Ovary (tissue), 9 donors: ENCODE measurements around the gene SEMA4C. TPM values are rescaled to one million over a fixed set of nuclear protein-coding genes. Genes with fewer than 3 reads are reported as not detected.

Experiments
- DNase-seq, 5 donors: peaks; one replicate each; pipeline ENCODE4 v3.0.0-alpha.2; 2019 to 2020
- H3K27ac ChIP-seq, 2 donors: fragments of 200-600 bp; one replicate each; pipeline versions ENCODE4 v1.5.1 to v1.8.0; 2019 to 2022
- H3K27me3 ChIP-seq: fragments of 200-600 bp; one replicate; pipeline ENCODE4 v1.8.0; 2022
- H3K36me3 ChIP-seq: fragments of 200-600 bp; sonication (generic); one replicate; pipeline ENCODE4 v1.5.1; 2019
- H3K4me1 ChIP-seq: one replicate; pipeline ENCODE4 v1.8.1; 2013; ENCODE audit warnings: mild to moderate bottlenecking, moderate library complexity; ENCODE audit not compliant: insufficient read depth
- H3K4me3 ChIP-seq: fragments of 200-600 bp; sonication (generic); one replicate; pipeline ENCODE4 v1.5.1; 2017
- H3K9me3 ChIP-seq, 2 donors: fragments of 200-600 bp in 1 of 2; sonication (generic) in 1 of 2; one replicate each; pipeline versions ENCODE4 v1.5.1 to v1.8.1; 2013 to 2019; ENCODE audit warnings: mild to moderate bottlenecking in 1 of 2, moderate library complexity in 1 of 2
- CTCF ChIP-seq, 3 donors: fragments of 450-650 bp in 2 of 3; fragments of 200-600 bp in 1 of 3; IDR thresholded peaks; one replicate each; pipeline versions ENCODE4 v1.5.1 to v1.8.0; 2016 to 2022; ENCODE audit warnings: antibody characterized with exemption in 3 of 3, mild to moderate bottlenecking in 1 of 3
- EP300 ChIP-seq: sonication (generic); formaldehyde crosslinking; IDR thresholded peaks from one replicate; pipeline ENCODE4 v1.6.1; 2017; ENCODE audit warnings: antibody characterized with exemption
- POLR2A ChIP-seq: fragments of 450-650 bp; IDR thresholded peaks from one replicate; pipeline ENCODE4 v1.6.1; 2017; ENCODE audit warnings: antibody characterized with exemption, mild to moderate bottlenecking, moderate library complexity
- WGBS, 3 donors: extraction: QIAGEN DNeasy Blood & Tissue Kit in 1 of 3; methylation state at CpG; one replicate each; pipeline versions ENCODE4 v1.1.5 to v1.1.7; 2013 to 2017; 5-methylcytosine and 5-hydroxymethylcytosine counted together
- intact Hi-C, 4 donors: fragments of 100-400 bp; cut with DNase I; formaldehyde crosslinking; loops; one replicate each; pipeline versions ENCODE4 v1.11.0 to v1.15.1; 2022 to 2023
- polyA plus RNA-seq, 2 donors: library from polyadenylated mRNA; stranded (reverse); fragments of 200-250 nt in 1 of 2; fragments of 350-450 nt in 1 of 2; fragmentation: Illumina TruSeq in 1 of 2; extraction: RNeasy Lipid Tissue Mini Kit (QIAGEN cat#74804) in 1 of 2; gene quantifications; one replicate each; pipeline ENCODE4 v1.2.3, GENCODE V29; 2013 to 2014
- total RNA-seq, 7 donors: library from RNA; depleted of rRNA in 2 of 7; stranded (reverse); fragments of >200 nt in 2 of 7; fragmentation: NEBNext Ultra II Directional in 3 of 7; extraction: Animal tissue kit (Norgen Biotek cat#: 25700) in 3 of 7; gene quantifications; one replicate each; pipeline versions ENCODE4 v1.1.0 to v1.2.4, GENCODE V29; 2016 to 2023
- donor health status: DM: no; HTN: no; CAD: no; lungs with moderate emphysema.
- donor health status: DM: no; HTN: no; CAD: no.
- donor health status: Bipolar disorder and iron deficiency.
- donor health status: DM: yes; HTN: yes; CAD: no.
- donor health status: DM: no; HTN: no; CAD: no.
- donor health status: DM: yes; HTN: yes; CAD: no.

The SEMA4C gene
- total and polyA plus RNA-seq, 9 donors = 17.3 to 59.2 (median 46.9) TPM

- no peak for TF ChIP-seq EP300
- TF ChIP-seq POLR2A = no peak
- TF ChIP-seq CTCF (IDR thresholded peaks at IDR 0.05) = no peak
- Histone ChIP-seq H3K27me3 (no peaks in the 10 kb centered on the region), H3K27ac (no peak overlapping the region), H3K9me3 (no peaks in the 10 kb centered on the region), H3K4me3 (no peak overlapping the region), H3K36me3 (no peaks in the 10 kb centered on the region), H3K4me1 (peaks cover 2% of the 10 kb centered on the region)
- DNase-seq = no peak
- intact Hi-C loops = no loop called here
- 88 to 94% (median 91%) methylated on average over 5 of the region's 5 CpGs for WGBS, 3 donors
Measured at GRCh38 chr2:96810783-96811192, 59.1 kb downstream of the SEMA4C start.

- TF ChIP-seq CTCF (IDR thresholded peaks at IDR 0.05) = no peak
- TF ChIP-seq EP300 = no peak
- TF ChIP-seq POLR2A = no peak
- Histone ChIP-seq H3K4me3 (no peak overlapping the region), H3K36me3 (no peaks in the 10 kb centered on the region), H3K27ac (no peak overlapping the region), H3K27me3 (no peaks in the 10 kb centered on the region), H3K4me1 (peaks cover 2% of the 10 kb centered on the region), H3K9me3 (no peaks in the 10 kb centered on the region)
- 79 to 83% (median 81%) methylated on average over 12 of the region's 12 CpGs for WGBS, 3 donors
- intact Hi-C loops = no loop called here
- DNase-seq = no peak
Measured at GRCh38 chr2:96809951-96810782, 59.7 kb downstream of the SEMA4C start.

Other genes starting within 250 kb of the SEMA4C start
- gene KANSL3, start 231.8 kb downstream of the SEMA4C start, total RNA-seq = 10 to 100 TPM; 34.5 to 55.7 (median 48.4) TPM
- gene KANSL3, start 231.8 kb downstream of the SEMA4C start, polyA plus RNA-seq = 10 to 100 TPM; 28.0 to 39.5 TPM
- under 1 TPM; 0.12 to 0.80 (median 0.34) TPM for gene FER1L5, start 227.3 kb downstream of the SEMA4C start, total RNA-seq
- gene FER1L5, start 227.3 kb downstream of the SEMA4C start, polyA plus RNA-seq = under 1 TPM; 0.08 to 0.23 TPM
- 10 to 100 TPM; 14.8 to 29.4 (median 22.5) TPM for gene LMAN2L, start 130.0 kb downstream of the SEMA4C start, total RNA-seq
- gene LMAN2L, start 130.0 kb downstream of the SEMA4C start, polyA plus RNA-seq = 10 to 100 TPM; 23.1 to 41.6 TPM
- 1 to 10 TPM; 3.9 to 8.3 (median 7.0) TPM for gene CNNM4, start 109.2 kb downstream of the SEMA4C start, total RNA-seq
- gene CNNM4, start 109.2 kb downstream of the SEMA4C start, polyA plus RNA-seq = 1 to 10 TPM; 2.7 to 7.1 TPM
- gene CNNM3, start 53.8 kb downstream of the SEMA4C start, total RNA-seq = 10 to 100 TPM; 13.0 to 23.1 (median 18.6) TPM
- 10 to 100 TPM; 13.1 to 14.0 TPM for gene CNNM3, start 53.8 kb downstream of the SEMA4C start, polyA plus RNA-seq
- gene ANKRD23, start 26.1 kb downstream of the SEMA4C start, total RNA-seq = 10 to 100 TPM in 4 of 7 donors, 1 to 10 TPM in 3; 5.3 to 14.1 (median 11.5) TPM
- 1 to 10 TPM; 1.4 to 6.4 TPM for gene ANKRD23, start 26.1 kb downstream of the SEMA4C start, polyA plus RNA-seq
- gene ANKRD39, start 12.1 kb downstream of the SEMA4C start, total RNA-seq = 10 to 100 TPM; 10.3 to 14.7 (median 12.7) TPM
- 10 to 100 TPM in 1 of 2 donors, 1 to 10 TPM in 1; 2.6 to 14.1 TPM for gene ANKRD39, start 12.1 kb downstream of the SEMA4C start, polyA plus RNA-seq
- 1 to 10 TPM in 3 of 7 donors, under 1 TPM in 2, not detected in 2; 0.40 to 6.5 (median 1.3) TPM for gene FAM178B, start 116.5 kb upstream of the SEMA4C start, total RNA-seq
- gene FAM178B, start 116.5 kb upstream of the SEMA4C start, polyA plus RNA-seq = under 1 TPM in 1 of 2 donors, not detected in 1; 0.28 TPM
- 10 to 100 TPM; 12.4 to 33.9 (median 27.3) TPM for gene FAHD2B, start 224.8 kb upstream of the SEMA4C start, total RNA-seq
- gene FAHD2B, start 224.8 kb upstream of the SEMA4C start, polyA plus RNA-seq = 10 to 100 TPM; 21.6 to 30.1 TPM
- 10 to 100 TPM; 29.2 to 49.4 (median 31.2) TPM for gene ANKRD36, start 243.1 kb upstream of the SEMA4C start, total RNA-seq
- gene ANKRD36, start 243.1 kb upstream of the SEMA4C start, polyA plus RNA-seq = 1 to 10 TPM; 4.6 to 7.6 TPM